Smooth muscle cell (in vitro differentiated cells): Measurements from ENCODE around the gene HIVEP3. TPM values are rescaled to one million over a fixed set of nuclear protein-coding genes. Genes with fewer than 3 reads are reported as not detected.
"Not testable (repeated sequence)": the region's sequence is repeated elsewhere in the genome, so short reads cannot be mapped to it uniquely, and the experiment has no call there.

ENCODE experiments used
- DNase-seq: peaks from one replicate; lab custom pipeline; 2025; ENCODE audit not compliant: unreplicated experiment; lab: John Stamatoyannopoulos, UW
- H2AFZ ChIP-seq: fragments of 200-600 bp; sonication (generic); 2 replicates; pipeline ENCODE4 v1.6.0; 2016; ENCODE audit warnings: antibody characterized with exemption, low read depth, mild to moderate bottlenecking
- H3F3A ChIP-seq: fragments of 200-600 bp; sonication (generic); 2 replicates; pipeline ENCODE4 v1.6.0; 2017; ENCODE audit warnings: antibody characterized with exemption, low read depth
- H3K27ac ChIP-seq: fragments of 200-600 bp; sonication (generic); 2 replicates; pipeline ENCODE4 v1.5.1; 2016; ENCODE audit warnings: low read depth, mild to moderate bottlenecking
- H3K27me3 ChIP-seq: fragments of 200-600 bp; sonication (generic); 2 replicates; pipeline ENCODE4 v1.6.1; 2016; ENCODE audit warnings: low read depth, mild to moderate bottlenecking
- H3K36me3 ChIP-seq: fragments of 200-600 bp; sonication (generic); 2 replicates; pipeline ENCODE4 v1.5.1; 2016; ENCODE audit warnings: low read depth
- H3K4me1 ChIP-seq: fragments of 200-600 bp; sonication (generic); 2 replicates; pipeline ENCODE4 v1.5.1; 2016; ENCODE audit warnings: low read depth
- H3K4me2 ChIP-seq: fragments of 200-600 bp; sonication (generic); 2 replicates; pipeline ENCODE4 v1.6.0; 2016; ENCODE audit warnings: mild to moderate bottlenecking
- H3K4me3 ChIP-seq: fragments of 200-600 bp; sonication (generic); 2 replicates; pipeline ENCODE4 v1.5.1; 2016; ENCODE audit warnings: mild to moderate bottlenecking
- H3K79me2 ChIP-seq: fragments of 200-600 bp; sonication (generic); 2 replicates; pipeline ENCODE4 v1.6.0; 2016; ENCODE audit warnings: low read depth, mild to moderate bottlenecking
- H3K9ac ChIP-seq: fragments of 200-600 bp; sonication (generic); 2 replicates; pipeline ENCODE4 v1.6.0; 2016; ENCODE audit warnings: low read depth
- H3K9me3 ChIP-seq: fragments of 200-600 bp; sonication (generic); replicated peaks from 2 replicates; pipeline ENCODE4 v1.5.1; 2016; ENCODE audit warnings: low read depth
- H4K20me1 ChIP-seq: fragments of 200-600 bp; sonication (generic); 2 replicates; pipeline ENCODE4 v1.6.0; 2016; ENCODE audit warnings: low read depth
- WGBS: methylation state at CpG from one replicate; pipeline ENCODE4 v1.1.7; 2016; ENCODE audit warnings: low lambda C conversion rate; 5-methylcytosine and 5-hydroxymethylcytosine counted together
- polyA plus RNA-seq: library from polyadenylated mRNA; unstranded; fragments of >200 nt; fragmentation: Nextera tagmentation; extraction: Ambion mirVana; gene quantifications from 2 replicates; pipeline ENCODE4 v1.2.1, GENCODE V29; 2016
- total RNA-seq: library from RNA; depleted of rRNA; stranded (reverse); fragments of >200 nt; gene quantifications from 2 replicates; pipeline ENCODE4 v1.2.3, GENCODE V29; 2014
- TF ChIP-seq, protein P1 (sequence below): fragments of 200-600 bp; sonication (generic); IDR thresholded peaks from 2 replicates; pipeline ENCODE4 v1.5.1; 2017; ENCODE audit warnings: borderline replicate concordance, mild to moderate bottlenecking, antibody characterized with exemption; ENCODE audit not compliant: insufficient read depth, poor library complexity, severe bottlenecking

HIVEP3 gene
- total and polyA plus RNA-seq, 2 experiments from 2014 or later = 2.1 to 6.4 TPM

DNA sequence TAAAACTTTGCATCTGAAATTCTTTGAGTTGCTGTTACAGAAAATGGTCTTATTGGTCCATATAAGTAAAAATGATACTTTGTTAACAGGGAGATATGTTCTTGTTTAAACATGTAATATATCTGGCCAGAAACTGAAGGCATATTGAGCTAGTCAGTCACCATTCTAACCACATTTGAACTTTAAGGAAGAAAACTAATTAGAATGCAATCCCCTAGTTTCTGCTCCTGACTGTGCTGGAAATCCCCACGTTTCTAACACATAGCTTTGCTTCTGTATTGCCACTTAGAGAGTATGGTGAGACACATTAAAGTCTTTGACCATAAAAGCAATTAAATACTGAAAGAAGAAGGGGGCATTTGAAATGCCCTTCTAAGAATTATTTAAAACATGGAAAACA lies 32.1 kb upstream of the HIVEP3 start:
- Histone ChIP-seq H3K27me3 (no peaks in the 10 kb centered on the region), H3K9me3 (no peaks in the 10 kb centered on the region), H3K4me3 (no peak overlapping the region), H3K4me1 (peaks cover 11% of the 10 kb centered on the region), H4K20me1 (no peaks in the 10 kb centered on the region), H3F3A (peaks cover 5% of the 10 kb centered on the region), H3K9ac (no peak overlapping the region), H3K79me2 (no peaks in the 10 kb centered on the region), H3K36me3 (no peaks in the 10 kb centered on the region), H3K4me2 (no peak overlapping the region), H3K27ac (no peak overlapping the region), H2AFZ (no peak overlapping the region)
- TF ChIP-seq, protein P1, sequence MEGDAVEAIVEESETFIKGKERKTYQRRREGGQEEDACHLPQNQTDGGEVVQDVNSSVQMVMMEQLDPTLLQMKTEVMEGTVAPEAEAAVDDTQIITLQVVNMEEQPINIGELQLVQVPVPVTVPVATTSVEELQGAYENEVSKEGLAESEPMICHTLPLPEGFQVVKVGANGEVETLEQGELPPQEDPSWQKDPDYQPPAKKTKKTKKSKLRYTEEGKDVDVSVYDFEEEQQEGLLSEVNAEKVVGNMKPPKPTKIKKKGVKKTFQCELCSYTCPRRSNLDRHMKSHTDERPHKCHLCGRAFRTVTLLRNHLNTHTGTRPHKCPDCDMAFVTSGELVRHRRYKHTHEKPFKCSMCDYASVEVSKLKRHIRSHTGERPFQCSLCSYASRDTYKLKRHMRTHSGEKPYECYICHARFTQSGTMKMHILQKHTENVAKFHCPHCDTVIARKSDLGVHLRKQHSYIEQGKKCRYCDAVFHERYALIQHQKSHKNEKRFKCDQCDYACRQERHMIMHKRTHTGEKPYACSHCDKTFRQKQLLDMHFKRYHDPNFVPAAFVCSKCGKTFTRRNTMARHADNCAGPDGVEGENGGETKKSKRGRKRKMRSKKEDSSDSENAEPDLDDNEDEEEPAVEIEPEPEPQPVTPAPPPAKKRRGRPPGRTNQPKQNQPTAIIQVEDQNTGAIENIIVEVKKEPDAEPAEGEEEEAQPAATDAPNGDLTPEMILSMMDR = no peak
- DNase-seq = no peak
- WGBS = 50% methylated on average over 1 of the region's 1 CpG

DNA sequence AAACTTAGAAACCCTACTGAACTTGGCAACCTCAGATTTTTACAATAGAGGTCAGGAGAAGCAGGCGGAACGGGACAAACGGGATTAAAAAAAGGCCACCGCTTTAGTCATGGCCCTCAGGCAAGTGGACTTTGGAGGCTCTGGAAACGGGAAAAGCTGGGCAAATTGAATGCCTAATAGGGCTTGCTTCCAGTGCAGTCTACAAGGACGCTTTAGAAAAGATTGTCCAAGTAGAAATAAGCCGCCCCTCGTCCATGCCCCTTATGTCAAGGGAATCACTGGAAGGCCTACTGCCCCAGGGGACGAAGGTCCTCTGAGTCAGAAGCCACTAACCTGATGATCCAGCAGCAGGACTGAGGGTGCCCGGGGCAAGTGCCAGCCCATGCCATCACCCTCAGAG lies 27.2 kb upstream of the HIVEP3 start:
- H3K27ac ChIP-seq, H3K79me2 ChIP-seq, H3K4me2 ChIP-seq, H3F3A ChIP-seq, H3K27me3 ChIP-seq, H4K20me1 ChIP-seq, H2AFZ ChIP-seq, H3K4me3 ChIP-seq, H3K36me3 ChIP-seq, H3K4me1 ChIP-seq, H3K9ac ChIP-seq, H3K9me3 ChIP-seq, DNase-seq: not testable (repeated sequence)
- 71% methylated on average over 10 of the region's 10 CpGs for WGBS

DNA sequence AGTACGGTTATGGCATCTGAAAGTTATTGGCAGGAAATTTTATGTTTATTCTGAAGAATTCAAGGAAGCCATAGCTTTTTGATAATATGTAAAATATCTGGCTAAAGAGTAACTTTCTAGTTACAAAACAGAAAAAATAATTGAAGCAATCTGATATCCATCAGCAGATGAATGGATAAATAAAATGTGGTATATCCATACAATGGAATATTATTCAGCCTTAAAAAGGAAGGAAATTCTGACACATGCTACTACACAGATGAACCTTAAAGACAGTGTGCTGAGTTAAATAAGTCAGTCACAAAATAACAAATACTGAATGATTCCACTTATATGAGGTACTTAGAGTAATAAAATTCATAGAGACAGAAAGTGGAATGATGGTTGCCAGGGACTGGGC lies 25.0 kb upstream of the HIVEP3 start:
- DNase-seq = no peak
- H3F3A ChIP-seq = no peaks in the 10 kb centered on the region
- H3K9ac ChIP-seq = no peak overlapping the region
- H3K4me3 ChIP-seq = no peak overlapping the region
- no peak overlapping the region for H2AFZ ChIP-seq
- no peaks in the 10 kb centered on the region for H3K4me1 ChIP-seq
- WGBS = 95% methylated on average over 1 of the region's 1 CpG
- no peak overlapping the region for H3K27ac ChIP-seq
- H3K27me3 ChIP-seq = no peaks in the 10 kb centered on the region
- H3K9me3 ChIP-seq = no peaks in the 10 kb centered on the region
- H3K36me3 ChIP-seq = no peaks in the 10 kb centered on the region
- no peaks in the 10 kb centered on the region for H4K20me1 ChIP-seq
- no peak overlapping the region for H3K4me2 ChIP-seq
- TF ChIP-seq, protein P1 = no peak
- no peaks in the 10 kb centered on the region for H3K79me2 ChIP-seq

DNA sequence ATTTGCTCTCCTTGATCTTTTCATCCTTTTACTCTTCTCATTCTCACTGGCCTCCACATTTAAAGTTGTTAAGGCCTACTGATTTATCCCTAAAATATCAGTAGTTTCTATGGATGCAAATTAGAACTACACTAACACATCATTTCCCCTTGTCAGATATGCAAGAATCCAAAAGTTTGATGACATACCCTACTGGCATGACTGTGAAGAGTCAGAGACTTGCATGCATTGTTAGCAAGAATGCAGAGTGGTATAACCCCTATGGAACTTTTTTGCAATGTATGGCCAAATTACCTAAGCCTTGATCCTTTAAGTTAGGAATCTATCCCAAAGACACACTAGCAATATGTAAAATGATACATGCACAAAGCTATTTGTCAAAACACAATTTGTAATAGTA lies 23.6 kb upstream of the HIVEP3 start:
- Histone ChIP-seq H3K4me2 (no peak overlapping the region), H3K27ac (no peak overlapping the region), H3K4me3 (no peak overlapping the region), H3K4me1 (no peaks in the 10 kb centered on the region), H3K79me2 (no peaks in the 10 kb centered on the region), H3K27me3 (no peaks in the 10 kb centered on the region), H3F3A (no peaks in the 10 kb centered on the region), H3K9me3 (no peaks in the 10 kb centered on the region), H3K36me3 (no peaks in the 10 kb centered on the region), H4K20me1 (no peaks in the 10 kb centered on the region), H2AFZ (no peak overlapping the region), H3K9ac (no peak overlapping the region)
- no peak for DNase-seq
- TF ChIP-seq, protein P1 = no peak
